Ovary (tissue), 3 donors: ENCODE measurements around the gene RHCG.

Experiments
- CTCF ChIP-seq, 3 donors: fragments of 450-650 bp in 2 of 3; fragments of 200-600 bp in 1 of 3; IDR thresholded peaks; one replicate each; pipeline versions ENCODE4 v1.5.1 to v1.8.0; 2016 to 2022; ENCODE audit warnings: antibody characterized with exemption in 3 of 3, mild to moderate bottlenecking in 1 of 3
- POLR2A ChIP-seq: fragments of 450-650 bp; IDR thresholded peaks from one replicate; pipeline ENCODE4 v1.6.1; 2017; ENCODE audit warnings: antibody characterized with exemption, mild to moderate bottlenecking, moderate library complexity
- donor health status: DM: no; HTN: no; CAD: no.

DNA sequence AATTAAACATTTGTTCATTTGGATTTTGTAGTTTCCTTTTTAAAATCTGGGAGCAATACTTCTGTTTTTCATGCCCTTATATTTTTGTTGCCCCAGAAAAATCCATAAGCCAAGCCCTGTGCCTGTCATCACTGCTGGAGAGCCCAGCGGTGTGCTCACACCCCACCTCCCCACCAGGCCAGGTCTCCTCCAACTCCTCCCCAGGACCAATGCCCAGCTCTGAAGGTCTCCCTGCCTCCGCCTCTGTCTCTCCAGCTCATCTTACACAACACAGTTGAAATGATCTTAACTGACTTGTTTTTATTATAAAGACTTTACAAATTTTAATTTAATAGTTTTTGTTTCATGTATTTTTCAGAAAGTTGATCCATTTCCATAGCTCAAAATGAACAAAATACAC is 66.4 kb downstream of the RHCG start:
- TF ChIP-seq CTCF (IDR thresholded peaks at IDR 0.05) = no peak
- no peak for TF ChIP-seq POLR2A
